NCI-H2171 (cell line): ENCODE data around the gene LRRC26.

ENCODE experiments used
- DNase-seq: peaks from one replicate; lab custom pipeline; 2025; lab: John Stamatoyannopoulos, UW

The LRRC26 gene

GRCh38 chr9:137198902-137199283, 29.0 kb upstream of the LRRC26 start:
- no peak for DNase-seq

- no peak for DNase-seq
These were observed 28.4 kb upstream of the LRRC26 start for GRCh38 chr9:137198051-137198901.

GRCh38 chr9:137195525-137196220, 25.8 kb upstream of the LRRC26 start:
- peak; percentile 99 for DNase-seq

DNA sequence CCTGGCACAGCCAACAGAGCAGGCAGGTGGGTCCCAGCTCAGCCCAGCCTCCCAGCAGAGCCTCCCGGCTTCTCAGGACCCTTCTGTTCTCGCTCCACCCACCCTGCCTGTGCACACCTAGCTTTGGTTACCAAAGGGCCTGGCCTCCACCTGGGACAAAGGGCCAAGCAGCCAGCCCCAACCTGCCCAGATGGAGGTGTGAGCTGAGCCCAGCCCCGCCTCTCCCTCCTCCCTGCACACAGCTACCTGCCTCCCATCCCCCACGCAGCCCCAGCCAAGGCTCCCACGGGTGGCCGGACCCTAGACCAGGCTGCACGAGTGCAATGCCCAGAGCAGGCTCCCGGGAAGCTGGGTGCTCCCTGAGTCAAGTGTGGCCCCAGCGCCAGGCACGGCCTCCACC, 25.1 kb upstream of the LRRC26 start:
- DNase-seq = peak; percentile 80

DNA sequence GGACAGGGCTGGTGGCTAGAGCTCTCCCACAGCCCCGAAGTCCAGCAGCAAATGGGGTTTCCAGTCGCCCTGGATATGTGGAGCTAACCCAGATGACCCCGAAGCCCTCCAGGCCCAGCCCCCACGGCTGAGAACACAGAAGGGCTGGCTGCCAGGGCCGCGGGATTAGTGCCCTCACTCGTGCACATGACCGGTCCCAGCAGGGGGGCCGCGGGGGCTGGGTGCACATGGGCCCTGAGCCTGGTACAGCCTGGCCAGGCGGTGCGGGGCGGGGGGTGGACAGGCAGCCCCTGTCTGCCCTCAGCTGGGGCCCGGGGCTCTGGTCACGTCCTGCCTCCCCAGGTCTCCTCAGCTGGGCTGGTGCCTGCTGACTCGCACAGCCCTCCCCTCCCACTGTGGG, 24.5 kb upstream of the LRRC26 start:
- no peak for DNase-seq

GRCh38 chr9:137193771-137194170, 23.9 kb upstream of the LRRC26 start:
- no peak for DNase-seq

DNA sequence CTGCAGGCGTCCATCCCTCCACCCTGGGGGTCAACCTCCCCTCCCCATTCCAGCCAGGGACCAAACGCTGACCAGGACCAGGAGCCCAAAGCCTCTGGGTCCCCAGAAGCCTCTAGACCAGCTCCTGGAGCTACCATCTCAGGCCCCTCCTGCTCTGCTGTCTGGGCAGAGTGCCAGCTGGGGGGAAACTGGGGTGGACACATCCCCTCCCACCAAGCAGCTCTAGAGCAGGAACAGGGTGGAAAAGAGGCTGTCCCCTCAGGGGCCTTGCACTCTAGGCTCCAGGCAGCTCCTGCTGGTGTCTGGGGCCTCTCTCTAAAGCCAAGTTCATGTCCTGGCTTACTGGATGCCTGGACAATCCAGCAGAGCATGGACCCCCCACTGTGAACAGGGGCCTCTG, 23.0 kb upstream of the LRRC26 start:
- DNase-seq = no peak

- DNase-seq = no peak
These were observed 22.6 kb upstream of the LRRC26 start for GRCh38 chr9:137192448-137192780.

DNA sequence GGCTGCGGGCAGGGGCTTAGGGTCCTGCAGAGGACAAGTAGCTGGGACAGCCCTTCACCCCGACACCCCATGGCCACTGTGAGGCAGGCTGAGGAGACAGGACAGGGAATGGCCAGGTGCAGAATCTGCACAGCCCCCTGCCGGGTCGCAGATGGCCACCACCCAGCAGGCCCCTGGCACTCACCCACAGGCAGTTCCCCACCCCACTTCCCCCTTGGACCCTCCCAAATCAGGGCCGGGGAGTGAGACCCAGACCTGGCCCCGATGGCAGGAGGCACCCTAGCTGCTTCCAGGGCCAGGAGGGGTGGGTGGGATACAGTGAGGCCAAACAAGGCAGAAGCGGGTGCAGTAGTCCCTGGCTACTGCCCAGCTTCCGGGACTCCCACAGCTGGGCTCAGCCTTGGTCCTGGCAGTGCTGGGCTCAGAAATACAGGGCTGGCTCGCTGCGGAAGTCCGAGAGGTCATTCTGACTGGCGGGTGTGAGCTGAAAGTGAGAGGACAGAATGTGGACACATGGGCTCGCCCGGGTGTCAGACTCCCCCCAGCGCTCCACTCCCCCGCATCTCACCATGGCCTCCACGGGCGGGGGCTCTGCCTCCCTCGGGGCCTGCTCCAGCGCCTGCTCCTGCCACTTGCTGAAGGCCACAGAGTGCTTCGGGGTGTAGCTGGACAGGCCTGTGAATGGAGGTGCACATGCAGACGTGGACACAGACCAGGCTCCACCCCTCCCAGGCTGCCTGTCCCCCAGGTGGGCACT, 22.0 kb upstream of the LRRC26 start:
- DNase-seq = no peak

GRCh38 chr9:137191245-137191644, 21.4 kb upstream of the LRRC26 start:
- no peak for DNase-seq

DNA sequence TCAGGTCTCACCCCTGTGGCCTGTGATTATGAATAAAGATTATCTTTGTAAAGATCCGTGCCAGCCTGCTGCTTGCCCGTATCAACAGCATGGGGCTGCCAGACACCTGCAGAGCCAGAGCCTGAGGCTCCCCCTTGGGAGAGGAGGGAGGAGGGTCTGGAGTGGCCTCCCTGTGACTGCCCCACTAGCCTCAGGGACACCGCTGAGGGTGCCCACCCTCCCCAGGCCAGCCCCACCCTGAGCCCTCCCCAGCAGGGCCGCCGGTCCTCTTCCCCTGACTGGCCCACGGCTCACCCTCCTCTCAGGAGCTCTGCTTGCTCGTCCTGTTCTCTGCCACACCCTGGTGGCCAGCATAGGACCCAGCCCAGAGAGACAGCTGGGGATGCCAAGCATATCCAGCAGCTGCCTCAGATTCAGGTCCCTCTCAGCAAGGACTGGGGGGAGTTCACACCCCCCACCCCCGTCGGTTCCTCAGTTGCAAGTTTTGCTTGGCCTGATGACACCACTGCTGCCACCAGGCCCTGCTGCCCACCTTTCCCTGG, 20.5 kb upstream of the LRRC26 start:
- DNase-seq = no peak

- no peak for DNase-seq
These were observed 19.7 kb upstream of the LRRC26 start for GRCh38 chr9:137189297-137190295.

- peak; percentile 97 for DNase-seq
These were observed 18.8 kb upstream of the LRRC26 start, which contains the start of the genes ANAPC2 and SSNA1 for GRCh38 chr9:137188490-137189296. TSS of gene ANAPC2 (minus strand) at chr9:137188560. CDS start at chr9:137188532, 28 bp downstream. TSS of gene SSNA1 (plus strand) at chr9:137188676. CDS start at chr9:137188727, 51 bp downstream.

DNA sequence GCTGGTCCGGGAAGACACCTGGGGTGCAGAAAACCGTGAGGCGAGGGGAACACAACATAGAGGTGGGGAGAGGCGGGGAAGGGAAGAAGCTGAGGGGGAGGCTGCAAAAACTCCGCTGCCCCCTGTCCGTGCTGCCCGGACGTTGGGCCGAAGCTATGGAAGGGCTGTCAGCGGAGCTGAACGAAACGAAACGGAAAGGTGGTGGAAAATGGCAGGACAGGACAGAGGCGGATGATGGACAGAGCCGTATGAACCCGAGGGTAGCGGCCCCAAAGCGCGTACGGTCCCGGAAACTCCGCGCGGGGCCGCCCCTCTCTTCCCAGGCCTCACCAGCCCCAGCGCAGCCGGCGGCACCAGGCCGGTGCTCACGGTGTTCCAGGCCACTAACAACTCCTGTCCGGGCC, 18.2 kb upstream of the LRRC26 start:
- no peak for DNase-seq

DNA sequence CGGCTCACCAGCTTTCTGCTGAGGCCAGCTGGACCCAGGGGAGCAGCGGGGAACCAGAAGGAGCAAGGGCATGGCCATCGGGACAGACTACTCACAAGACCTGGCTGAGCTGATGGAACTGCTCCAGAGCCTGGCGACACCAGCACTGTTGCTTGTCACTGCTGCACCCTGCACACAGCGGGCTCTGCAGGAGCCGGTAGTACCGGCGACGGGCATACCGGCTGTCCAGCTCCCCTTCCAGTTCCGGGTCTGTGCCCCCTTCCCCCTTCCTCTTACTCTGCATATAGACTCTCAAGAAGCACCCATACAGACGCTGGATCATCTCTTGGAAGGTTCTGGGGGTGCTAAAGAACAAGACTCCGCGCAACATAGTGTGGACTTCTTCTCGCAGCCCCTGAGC, 17.5 kb upstream of the LRRC26 start:
- no peak for DNase-seq

DNA sequence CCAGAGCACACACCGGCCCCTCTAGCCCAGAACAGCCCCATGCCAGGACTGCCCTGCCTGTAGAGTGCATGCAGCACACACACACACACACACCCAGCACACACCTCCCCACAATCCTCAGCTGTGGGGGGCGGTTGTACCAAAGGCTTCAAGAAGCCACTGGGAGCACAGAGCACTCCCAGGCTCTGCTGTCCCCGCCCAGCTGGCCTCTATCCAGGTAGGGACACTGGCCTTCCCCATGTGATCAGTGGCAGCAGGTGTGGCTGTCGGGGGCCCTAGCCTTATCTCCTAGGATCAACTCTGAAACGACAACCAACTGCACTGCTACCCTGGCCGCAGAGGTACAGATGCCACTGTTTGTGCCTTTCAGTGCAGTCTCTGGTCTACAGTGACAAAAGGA, 16.5 kb upstream of the LRRC26 start:
- DNase-seq = no peak

DNA sequence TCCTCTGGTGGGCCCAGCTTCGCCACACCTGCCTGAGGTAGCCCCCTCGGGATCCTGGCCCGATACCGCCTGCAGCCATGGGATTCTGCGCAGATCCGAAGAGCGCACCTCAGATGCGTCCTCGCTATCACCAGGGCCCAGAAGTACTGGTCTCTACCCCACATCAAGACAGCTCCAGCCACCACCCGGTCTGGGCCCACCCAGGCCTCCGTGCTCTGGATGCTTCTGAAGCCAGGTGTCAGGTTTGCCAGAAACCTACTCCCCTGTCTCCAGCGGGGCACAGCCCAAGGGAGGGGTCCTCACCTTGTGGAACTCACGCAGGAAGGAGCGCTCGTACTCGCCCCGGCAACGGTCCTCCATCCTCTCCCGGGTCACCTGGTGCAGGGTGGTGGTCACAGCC, 16.1 kb upstream of the LRRC26 start:
- DNase-seq = no peak

DNA sequence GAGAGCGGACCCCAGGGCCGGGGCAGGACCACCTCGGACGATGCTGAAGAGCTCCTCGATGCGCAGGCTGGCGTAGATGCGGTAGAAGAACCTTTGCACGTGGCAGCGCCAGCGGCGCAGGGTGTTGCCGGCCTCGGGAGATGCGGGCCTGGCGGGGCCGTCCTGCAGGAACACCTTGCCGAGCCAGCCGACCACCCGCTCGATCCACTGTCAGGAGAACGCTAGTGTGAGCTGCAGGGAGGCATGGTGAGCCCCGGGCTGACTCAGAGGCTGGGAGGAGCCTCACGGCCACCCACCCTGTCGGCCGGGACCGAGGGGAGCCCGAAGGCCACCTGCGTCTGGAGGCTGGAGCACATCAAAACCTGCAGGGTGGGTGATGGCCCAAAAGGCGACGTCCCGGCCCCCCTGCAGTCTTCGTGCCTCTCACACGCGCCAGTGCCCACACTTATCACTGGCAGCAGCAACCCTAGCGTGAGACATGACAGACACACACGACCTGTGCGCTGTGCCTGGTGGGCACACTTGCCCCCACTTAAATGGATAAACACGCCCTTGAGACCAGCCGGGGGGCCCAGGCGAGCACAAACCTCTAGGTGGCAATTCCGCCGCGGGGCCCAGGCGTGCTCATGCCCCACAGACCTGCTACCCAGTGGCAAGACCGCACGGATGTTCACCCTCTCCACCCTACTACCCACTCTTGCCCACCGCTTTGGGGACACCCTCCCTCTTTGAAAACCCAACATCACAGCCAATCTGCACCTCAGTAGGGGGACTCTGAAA, 15.2 kb upstream of the LRRC26 start:
- no peak for DNase-seq

DNA sequence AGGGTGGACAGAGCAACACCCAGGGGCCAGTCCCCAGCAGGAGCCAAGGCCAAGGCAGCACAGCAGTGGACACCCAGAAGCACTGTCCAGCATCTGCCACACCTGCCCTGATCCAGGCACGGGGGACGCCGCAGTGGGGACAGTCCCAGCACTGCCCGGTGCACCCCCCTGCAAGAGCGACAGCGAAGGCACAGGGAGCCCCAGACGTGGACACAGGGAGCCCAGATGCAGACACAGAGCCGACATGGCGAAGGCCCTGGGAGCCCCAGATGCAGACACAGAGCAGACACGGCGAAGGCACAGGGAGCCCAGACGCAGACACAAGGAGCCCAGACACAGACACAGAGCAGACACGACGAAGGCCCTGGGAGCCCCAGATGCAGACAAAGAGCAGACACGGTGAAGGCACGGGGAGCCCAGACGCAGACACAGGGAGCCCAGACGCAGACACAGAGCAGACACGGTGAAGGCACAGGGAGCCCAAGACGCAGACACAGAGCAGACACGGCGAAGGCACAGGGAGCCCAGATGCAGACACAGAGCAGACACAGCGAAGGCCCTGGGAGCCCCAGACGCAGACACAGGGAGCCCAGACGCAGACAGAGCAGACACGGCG, 14.2 kb upstream of the LRRC26 start:
- DNase-seq = no peak
